DOHH2 (cell line): ENCODE results near the gene DAGLA.
A peak's percentile ranks its signal among the peaks of the same experiment; 100 is the strongest.

Source experiments
- H3F3A ChIP-seq: fragments of 200-600 bp; sonication (generic), shearing (Covaris generic); 2 replicates; pipeline ENCODE4 v1.6.0; 2016; ENCODE audit warnings: antibody characterized with exemption, mild to moderate bottlenecking; ENCODE audit not compliant: control insufficient read depth, insufficient read depth
- H3K27ac ChIP-seq: fragments of 200-600 bp; sonication (generic); 2 replicates; pipeline ENCODE4 v1.5.1; 2014; ENCODE audit warnings: low read depth, mild to moderate bottlenecking, low read length, moderate library complexity
- H3K27me3 ChIP-seq: fragments of 200-600 bp; sonication (generic); 2 replicates; pipeline ENCODE4 v1.6.1; 2014; ENCODE audit warnings: mild to moderate bottlenecking, low read length, mixed read lengths; ENCODE audit not compliant: control insufficient read depth
- H3K36me3 ChIP-seq: fragments of 200-600 bp; sonication (generic); 2 replicates; pipeline ENCODE4 v1.6.1; 2014; ENCODE audit warnings: mild to moderate bottlenecking, low read length, moderate library complexity, mixed read lengths; ENCODE audit not compliant: control insufficient read depth
- H3K4me1 ChIP-seq: fragments of 200-600 bp; sonication (generic); 2 replicates; pipeline ENCODE4 v1.6.1; 2014; ENCODE audit warnings: mild to moderate bottlenecking, low read length, mixed read lengths; ENCODE audit not compliant: control insufficient read depth
- H3K4me2 ChIP-seq: fragments of 200-600 bp; sonication (generic); 2 replicates; pipeline ENCODE4 v1.6.0; 2014; ENCODE audit warnings: mild to moderate bottlenecking, low read length, moderate library complexity
- H3K4me3 ChIP-seq: fragments of 200-600 bp; sonication (generic); 2 replicates; pipeline ENCODE4 v1.5.1; 2014; ENCODE audit warnings: mild to moderate bottlenecking, low read length, mixed read lengths
- H3K79me2 ChIP-seq: fragments of 200-600 bp; sonication (generic); 2 replicates; pipeline ENCODE4 v1.6.1; 2014; ENCODE audit warnings: mild to moderate bottlenecking, low read length, mixed read lengths; ENCODE audit not compliant: control insufficient read depth
- H3K9me2 ChIP-seq: fragments of 200-600 bp; sonication (generic); replicated peaks from 2 replicates; pipeline ENCODE4 v1.6.1; 2014; ENCODE audit warnings: mild to moderate bottlenecking, low read length, mixed read lengths; ENCODE audit not compliant: control insufficient read depth
- H3K9me3 ChIP-seq: fragments of 200-600 bp; sonication (generic); 2 replicates; pipeline ENCODE4 v1.6.1; 2014; ENCODE audit warnings: antibody characterized with exemption, low read length, mixed read lengths; ENCODE audit not compliant: control insufficient read depth, insufficient read depth
- H4K20me1 ChIP-seq: fragments of 200-600 bp; sonication (generic); 2 replicates; pipeline ENCODE4 v1.6.0; 2014; ENCODE audit warnings: low read depth, mild to moderate bottlenecking, antibody characterized with exemption, low read length, moderate library complexity; ENCODE audit not compliant: control insufficient read depth, insufficient read depth
- EZH2phosphoT487 ChIP-seq: fragments of 200-600 bp; sonication (generic); IDR thresholded peaks from 2 replicates; pipeline ENCODE4 v1.6.1; 2017; ENCODE audit warnings: borderline replicate concordance, mild to moderate bottlenecking, antibody characterized with exemption, low read length, moderate library complexity, mixed read lengths
- TF ChIP-seq, protein P1 (sequence below): fragments of 200-600 bp; sonication (generic); IDR thresholded peaks from one replicate; pipeline ENCODE4 v1.5.1; 2014; ENCODE audit warnings: antibody characterized with exemption, mild to moderate bottlenecking, low read depth, low read length; ENCODE audit not compliant: poor library complexity, severe bottlenecking

DAGLA gene

DNA sequence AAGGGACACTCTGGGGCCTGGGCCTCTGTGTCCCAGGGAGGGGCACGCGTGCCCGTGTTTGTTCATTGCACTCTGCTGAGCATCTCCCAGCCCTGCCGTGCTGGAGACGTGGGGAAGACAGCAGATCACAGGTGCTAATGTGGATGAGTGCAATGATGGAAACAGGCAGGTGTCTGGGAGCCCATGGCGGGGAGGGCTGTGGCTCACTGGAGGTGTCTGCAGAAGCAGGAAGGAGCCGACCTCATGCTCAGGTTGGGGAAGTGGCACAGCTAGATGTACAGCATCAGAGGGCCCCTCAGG, 104.3 kb downstream of the DAGLA start:
- H3K9me3 ChIP-seq, result no peaks in the 10 kb centered on the region
- H3K4me3 ChIP-seq, result no peak overlapping the region
- TF ChIP-seq, protein P1, sequence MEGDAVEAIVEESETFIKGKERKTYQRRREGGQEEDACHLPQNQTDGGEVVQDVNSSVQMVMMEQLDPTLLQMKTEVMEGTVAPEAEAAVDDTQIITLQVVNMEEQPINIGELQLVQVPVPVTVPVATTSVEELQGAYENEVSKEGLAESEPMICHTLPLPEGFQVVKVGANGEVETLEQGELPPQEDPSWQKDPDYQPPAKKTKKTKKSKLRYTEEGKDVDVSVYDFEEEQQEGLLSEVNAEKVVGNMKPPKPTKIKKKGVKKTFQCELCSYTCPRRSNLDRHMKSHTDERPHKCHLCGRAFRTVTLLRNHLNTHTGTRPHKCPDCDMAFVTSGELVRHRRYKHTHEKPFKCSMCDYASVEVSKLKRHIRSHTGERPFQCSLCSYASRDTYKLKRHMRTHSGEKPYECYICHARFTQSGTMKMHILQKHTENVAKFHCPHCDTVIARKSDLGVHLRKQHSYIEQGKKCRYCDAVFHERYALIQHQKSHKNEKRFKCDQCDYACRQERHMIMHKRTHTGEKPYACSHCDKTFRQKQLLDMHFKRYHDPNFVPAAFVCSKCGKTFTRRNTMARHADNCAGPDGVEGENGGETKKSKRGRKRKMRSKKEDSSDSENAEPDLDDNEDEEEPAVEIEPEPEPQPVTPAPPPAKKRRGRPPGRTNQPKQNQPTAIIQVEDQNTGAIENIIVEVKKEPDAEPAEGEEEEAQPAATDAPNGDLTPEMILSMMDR, result no peak
- TF ChIP-seq EZH2phosphoT487, result no peak
- peaks cover 37% of the 10 kb centered on the region for H3K36me3 ChIP-seq
- H4K20me1 ChIP-seq, result 0 out of 2 replicates have a peak, but pooled peaks cover 5% of the 10 kb centered on the region
- no peaks in the 10 kb centered on the region for H3F3A ChIP-seq
- no peak overlapping the region for H3K4me2 ChIP-seq
- peaks cover 3% of the 10 kb centered on the region; the same call in 1 of the 2 replicates for H3K79me2 ChIP-seq
- H3K9me2 ChIP-seq, result no peaks in the 10 kb centered on the region
- peaks cover 6% of the 10 kb centered on the region; the same call in 1 of the 2 replicates for H3K4me1 ChIP-seq
- H3K27ac ChIP-seq, result no peak overlapping the region
- H3K27me3 ChIP-seq, result peaks cover 3% of the 10 kb centered on the region; the same call in 1 of the 2 replicates

DNA sequence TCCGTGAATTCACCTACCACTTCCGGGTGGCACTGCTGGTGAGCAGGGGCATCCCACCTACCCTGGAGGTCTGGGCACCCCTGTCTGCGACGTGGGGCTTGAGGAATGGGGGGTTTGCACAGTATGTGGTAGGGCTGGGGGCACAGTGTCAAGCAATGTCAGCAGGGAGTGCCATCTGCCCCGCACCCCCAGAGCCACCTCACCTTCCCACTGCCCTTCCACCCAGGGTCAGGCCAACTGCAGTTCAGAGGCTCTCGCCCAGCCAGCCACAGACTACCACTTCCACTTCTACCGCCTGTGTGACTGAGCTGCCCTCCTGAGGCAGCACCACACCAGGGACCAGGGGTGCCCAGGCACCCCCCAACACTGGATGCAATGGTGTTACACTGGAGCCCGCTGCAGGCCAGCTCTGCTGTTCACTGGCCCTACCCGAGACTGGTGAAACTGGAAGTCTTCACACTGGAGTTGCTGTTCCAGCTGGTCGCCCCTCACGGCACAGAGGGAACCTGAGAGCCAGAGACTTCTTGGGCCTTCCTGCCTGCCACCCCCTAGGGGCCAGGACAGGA, 105.7 kb downstream of the DAGLA start:
- Histone ChIP-seq H3K4me3 (no peak overlapping the region), H3K4me1 (peaks cover 6% of the 10 kb centered on the region; the same call in 1 of the 2 replicates), H3K27ac (no peak overlapping the region), H3K4me2 (no peak overlapping the region), H4K20me1 (0 out of 2 replicates have a peak, but pooled peaks cover 5% of the 10 kb centered on the region), H3K27me3 (no peaks in the 10 kb centered on the region), H3K9me2 (no peaks in the 10 kb centered on the region), H3K36me3 (peaks cover 51% of the 10 kb centered on the region), H3K9me3 (no peaks in the 10 kb centered on the region), H3K79me2 (peaks cover 18% of the 10 kb centered on the region), H3F3A (no peaks in the 10 kb centered on the region)
- TF ChIP-seq, protein P1, result no peak
- TF ChIP-seq EZH2phosphoT487, result no peak

DNA sequence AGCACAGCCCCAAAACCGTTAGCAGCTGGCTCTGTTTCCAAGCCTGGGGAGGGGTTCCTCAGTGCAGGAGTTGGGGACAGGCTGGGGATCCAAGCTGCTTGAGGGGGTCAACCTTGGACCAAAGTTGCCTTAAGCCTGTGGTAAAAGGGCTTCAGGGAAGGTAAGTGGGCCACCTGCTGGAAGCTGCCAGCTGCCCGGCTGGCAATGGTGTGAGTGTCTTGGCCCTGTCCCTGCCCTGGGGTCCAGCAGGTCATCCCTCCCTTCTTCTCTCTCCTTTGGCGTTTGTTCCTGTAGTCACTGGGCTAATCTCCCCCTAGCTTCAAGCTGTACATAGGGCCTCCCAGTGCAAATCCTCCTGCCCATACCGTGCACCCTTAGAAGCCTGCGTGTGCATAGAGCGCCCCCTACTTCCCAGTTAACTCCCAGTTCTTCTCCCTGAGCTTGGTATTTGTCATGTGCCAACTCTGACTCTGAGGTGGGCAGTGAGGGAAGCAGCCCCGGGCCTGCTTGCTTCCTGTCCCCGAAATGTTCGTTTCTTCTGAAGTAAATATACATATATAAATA, 107.8 kb downstream of the DAGLA start:
- peaks cover 13% of the 10 kb centered on the region for H3K4me1 ChIP-seq
- H3K27ac ChIP-seq, result no peak overlapping the region
- H3K9me3 ChIP-seq, result no peaks in the 10 kb centered on the region
- H3K36me3 ChIP-seq, result peaks cover 53% of the 10 kb centered on the region
- H3K9me2 ChIP-seq, result no peaks in the 10 kb centered on the region
- no peak for TF ChIP-seq EZH2phosphoT487
- TF ChIP-seq, protein P1, result peak; percentile 67
- H3K4me2 ChIP-seq, result no peak overlapping the region
- H3K4me3 ChIP-seq, result no peak overlapping the region
- H3K27me3 ChIP-seq, result no peaks in the 10 kb centered on the region
- H3K79me2 ChIP-seq, result peaks cover 37% of the 10 kb centered on the region
- H3F3A ChIP-seq, result no peaks in the 10 kb centered on the region
- H4K20me1 ChIP-seq, result 0 out of 2 replicates have a peak, but pooled peaks cover 5% of the 10 kb centered on the region
